ENCODE measurements around the gene ARHGEF2. TPM values are rescaled to one million over a fixed set of nuclear protein-coding genes. Genes with fewer than 3 reads are reported as not detected.
A peak's percentile ranks its signal among the peaks of the same experiment; 100 is the strongest.

The ARHGEF2 gene
- total and polyA plus RNA-seq, 9 of the 15 experiments (the other 6 are each of a cell fraction or from before 2014, with no cell fraction given): 7.1 to 162 (median 62.2) TPM

DNA sequence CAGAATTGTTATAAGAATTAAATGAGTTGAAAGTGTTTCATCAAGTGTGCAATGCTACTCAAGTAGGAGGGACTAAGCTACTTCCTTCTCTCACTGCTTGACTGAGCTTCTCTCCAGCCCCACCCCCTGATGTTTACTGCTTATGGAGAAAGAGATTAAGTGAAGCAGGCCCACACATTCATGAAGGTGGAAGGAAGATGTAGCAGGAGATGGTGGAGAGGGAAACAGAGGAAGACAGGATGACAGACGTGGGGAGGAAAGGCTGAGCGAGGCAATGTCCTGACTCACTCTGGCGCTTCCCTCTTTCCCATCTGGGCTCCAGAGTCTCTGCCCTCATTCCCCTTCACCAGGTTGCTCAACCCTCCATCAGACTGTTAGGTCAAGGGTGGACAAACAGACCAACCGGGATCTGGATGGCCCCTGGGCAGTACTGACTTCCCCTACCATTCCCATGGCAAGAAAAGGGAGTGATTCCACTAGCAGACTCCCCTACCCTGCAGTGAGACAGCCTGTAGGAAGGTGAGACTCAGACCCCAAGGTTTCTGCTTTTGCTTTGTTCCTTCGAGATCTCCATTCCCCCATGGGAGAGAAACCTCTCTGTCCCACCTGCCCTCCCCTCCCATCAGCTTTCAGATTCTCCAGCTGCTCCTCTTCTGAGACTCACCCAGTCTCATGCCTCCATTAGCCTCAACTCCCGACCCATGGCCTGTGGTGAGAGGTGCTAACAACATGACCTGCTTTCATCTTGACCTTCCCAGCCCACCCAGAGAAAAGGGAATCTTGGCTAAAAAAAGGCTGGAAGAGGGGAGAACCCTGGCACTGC is 3.1 kb upstream of the ARHGEF2 start (continued):
- TF ChIP-seq ZNF184 (CRISPR knock-in tag; IDR thresholded peaks at IDR 0.05) (no peak), ZBTB7A (IDR thresholded peaks at IDR 0.05; ENCODE audit: borderline replicate concordance, control insufficient read depth, low read depth, low read length) (no peak), NFIX (CRISPR knock-in tag; IDR thresholded peaks at IDR 0.05; ENCODE audit: low read depth) (no peak), POLR2H (tag; IDR thresholded peaks at IDR 0.05; ENCODE audit: low read depth) (peak; percentile 55; the same call in 1 of the 2 replicates), ZBTB11 (CRISPR knock-in tag; IDR thresholded peaks at IDR 0.05) (no peak), POLR3G (IDR thresholded peaks at IDR 0.05; ENCODE audit: extremely low read depth, insufficient read length, insufficient replicate concordance) (no peak), GABPA (tag; conservative IDR thresholded peaks at IDR 0.05; ENCODE audit: low read depth) (no peak), DPF2 (IDR thresholded peaks at IDR 0.05) (peak; percentile 61; the same call in 1 of the 2 replicates), MAFF (IDR thresholded peaks at IDR 0.05; ENCODE audit: low read length) (no peak), ZNF551 (CRISPR knock-in tag; IDR thresholded peaks at IDR 0.05) (no peak), RCOR1 (IDR thresholded peaks at IDR 0.05; ENCODE audit: borderline replicate concordance in 1 of 2, low read depth in 2 of 2, low read length in 2 of 2) (peak in 1 of 2 experiments; percentile 44; a peak in 1 of 4 replicates), BCOR (IDR thresholded peaks at IDR 0.05) (no peak), HDAC3 (IDR thresholded peaks at IDR 0.05; ENCODE audit: borderline replicate concordance, partially characterized antibody) (no peak), TCF7L2 (IDR thresholded peaks at IDR 0.05; ENCODE audit: low read depth, low read length) (0 out of 2 replicates have a peak, but pooled peaks have one; percentile 5), FOXA1 (IDR thresholded peaks at IDR 0.05; ENCODE audit: borderline replicate concordance) (no peak), ZZZ3 (IDR thresholded peaks at IDR 0.05) (no peak), HNRNPK (IDR thresholded peaks at IDR 0.05; ENCODE audit: low read depth, low read length, poor library complexity, severe bottlenecking) (no peak), SNRNP70 (optimal IDR thresholded peaks at IDR 0.05; ENCODE audit: low read depth, low read length) (no peak), ZNF263 (CRISPR knock-in tag; IDR thresholded peaks at IDR 0.05; ENCODE audit: borderline replicate concordance) (no peak)
- TF ChIP-seq, protein P1, sequence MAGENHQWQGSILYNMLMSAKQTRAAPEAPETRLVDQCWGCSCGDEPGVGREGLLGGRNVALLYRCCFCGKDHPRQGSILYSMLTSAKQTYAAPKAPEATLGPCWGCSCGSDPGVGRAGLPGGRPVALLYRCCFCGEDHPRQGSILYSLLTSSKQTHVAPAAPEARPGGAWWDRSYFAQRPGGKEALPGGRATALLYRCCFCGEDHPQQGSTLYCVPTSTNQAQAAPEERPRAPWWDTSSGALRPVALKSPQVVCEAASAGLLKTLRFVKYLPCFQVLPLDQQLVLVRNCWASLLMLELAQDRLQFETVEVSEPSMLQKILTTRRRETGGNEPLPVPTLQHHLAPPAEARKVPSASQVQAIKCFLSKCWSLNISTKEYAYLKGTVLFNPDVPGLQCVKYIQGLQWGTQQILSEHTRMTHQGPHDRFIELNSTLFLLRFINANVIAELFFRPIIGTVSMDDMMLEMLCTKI (IDR thresholded peaks at IDR 0.05; ENCODE audit: partially characterized antibody): no peak
- TF ChIP-seq, protein P2, sequence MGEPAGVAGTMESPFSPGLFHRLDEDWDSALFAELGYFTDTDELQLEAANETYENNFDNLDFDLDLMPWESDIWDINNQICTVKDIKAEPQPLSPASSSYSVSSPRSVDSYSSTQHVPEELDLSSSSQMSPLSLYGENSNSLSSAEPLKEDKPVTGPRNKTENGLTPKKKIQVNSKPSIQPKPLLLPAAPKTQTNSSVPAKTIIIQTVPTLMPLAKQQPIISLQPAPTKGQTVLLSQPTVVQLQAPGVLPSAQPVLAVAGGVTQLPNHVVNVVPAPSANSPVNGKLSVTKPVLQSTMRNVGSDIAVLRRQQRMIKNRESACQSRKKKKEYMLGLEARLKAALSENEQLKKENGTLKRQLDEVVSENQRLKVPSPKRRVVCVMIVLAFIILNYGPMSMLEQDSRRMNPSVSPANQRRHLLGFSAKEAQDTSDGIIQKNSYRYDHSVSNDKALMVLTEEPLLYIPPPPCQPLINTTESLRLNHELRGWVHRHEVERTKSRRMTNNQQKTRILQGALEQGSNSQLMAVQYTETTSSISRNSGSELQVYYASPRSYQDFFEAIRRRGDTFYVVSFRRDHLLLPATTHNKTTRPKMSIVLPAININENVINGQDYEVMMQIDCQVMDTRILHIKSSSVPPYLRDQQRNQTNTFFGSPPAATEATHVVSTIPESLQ (CRISPR knock-in tag; IDR thresholded peaks at IDR 0.05): no peak

Data from K562 (cell line).